Endothelial cell of umbilical vein (primary cell): ENCODE data around the gene ZDHHC14.

Source experiments
- POLR2A ChIP-seq: IDR thresholded peaks from 2 replicates; pipeline ENCODE4 v1.6.1; 2012; ENCODE audit warnings: low read depth, mild to moderate bottlenecking, control low read depth, low read length
- POLR2AphosphoS5 ChIP-seq: IDR thresholded peaks from 2 replicates; pipeline ENCODE4 v1.6.1; 2012; ENCODE audit warnings: low read depth, mild to moderate bottlenecking, control low read depth, low read length, moderate library complexity; ENCODE audit not compliant: insufficient read depth
- TF ChIP-seq, protein P1 (sequence below), 2 donors: IDR thresholded peaks; 1 replicate in 1 of 2; 2 replicates in 1 of 2; pipeline ENCODE4 v1.5.1; 2011; ENCODE audit warnings: low read length in 2 of 2, mild to moderate bottlenecking in 2 of 2, moderate library complexity in 2 of 2, control low read depth in 1 of 2, inconsistent platforms in 1 of 2, low read depth in 1 of 2; ENCODE audit not compliant: insufficient read depth in 1 of 2; ENCODE audit errors: extremely low read depth in 1 of 2

GRCh38 chr6:157525918-157526425 lies 145.0 kb downstream of the ZDHHC14 start:
- no peak for TF ChIP-seq POLR2A
- TF ChIP-seq, protein P1, sequence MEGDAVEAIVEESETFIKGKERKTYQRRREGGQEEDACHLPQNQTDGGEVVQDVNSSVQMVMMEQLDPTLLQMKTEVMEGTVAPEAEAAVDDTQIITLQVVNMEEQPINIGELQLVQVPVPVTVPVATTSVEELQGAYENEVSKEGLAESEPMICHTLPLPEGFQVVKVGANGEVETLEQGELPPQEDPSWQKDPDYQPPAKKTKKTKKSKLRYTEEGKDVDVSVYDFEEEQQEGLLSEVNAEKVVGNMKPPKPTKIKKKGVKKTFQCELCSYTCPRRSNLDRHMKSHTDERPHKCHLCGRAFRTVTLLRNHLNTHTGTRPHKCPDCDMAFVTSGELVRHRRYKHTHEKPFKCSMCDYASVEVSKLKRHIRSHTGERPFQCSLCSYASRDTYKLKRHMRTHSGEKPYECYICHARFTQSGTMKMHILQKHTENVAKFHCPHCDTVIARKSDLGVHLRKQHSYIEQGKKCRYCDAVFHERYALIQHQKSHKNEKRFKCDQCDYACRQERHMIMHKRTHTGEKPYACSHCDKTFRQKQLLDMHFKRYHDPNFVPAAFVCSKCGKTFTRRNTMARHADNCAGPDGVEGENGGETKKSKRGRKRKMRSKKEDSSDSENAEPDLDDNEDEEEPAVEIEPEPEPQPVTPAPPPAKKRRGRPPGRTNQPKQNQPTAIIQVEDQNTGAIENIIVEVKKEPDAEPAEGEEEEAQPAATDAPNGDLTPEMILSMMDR (IDR thresholded peaks at IDR 0.05; ENCODE audit: extremely low read depth in 1 of 2, insufficient read depth in 1 of 2, low read depth in 1 of 2, low read length in 2 of 2), result no peak
- TF ChIP-seq POLR2AphosphoS5, result no peak
